Neural cell (in vitro differentiated cells): ENCODE results near the gene NFIB.

ENCODE experiments used
- EZH2 ChIP-seq: fragments of 200-600, 300-800 bp; shearing (Covaris generic), sonication (generic); IDR thresholded peaks from 2 replicates; pipeline ENCODE4 v1.6.1; 2014; ENCODE audit warnings: antibody characterized with exemption, low read length, borderline replicate concordance, mild to moderate bottlenecking; ENCODE audit not compliant: insufficient read depth, poor library complexity, severe bottlenecking
- RAD21 ChIP-seq: fragments of 450-650 bp; conservative IDR thresholded peaks from 2 replicates; pipeline ENCODE4 v1.6.1; 2014; ENCODE audit warnings: antibody characterized with exemption, mild to moderate bottlenecking, moderate library complexity
- TAF1 ChIP-seq: IDR thresholded peaks from 2 replicates; pipeline ENCODE4 v1.6.1; 2012; ENCODE audit warnings: low read depth
- TF ChIP-seq, protein P1 (sequence below): fragments of 450-650 bp; IDR thresholded peaks from 2 replicates; pipeline ENCODE4 v1.5.1; 2014; ENCODE audit warnings: antibody characterized with exemption, mild to moderate bottlenecking, moderate library complexity; ENCODE audit not compliant: poor library complexity, severe bottlenecking

DNA sequence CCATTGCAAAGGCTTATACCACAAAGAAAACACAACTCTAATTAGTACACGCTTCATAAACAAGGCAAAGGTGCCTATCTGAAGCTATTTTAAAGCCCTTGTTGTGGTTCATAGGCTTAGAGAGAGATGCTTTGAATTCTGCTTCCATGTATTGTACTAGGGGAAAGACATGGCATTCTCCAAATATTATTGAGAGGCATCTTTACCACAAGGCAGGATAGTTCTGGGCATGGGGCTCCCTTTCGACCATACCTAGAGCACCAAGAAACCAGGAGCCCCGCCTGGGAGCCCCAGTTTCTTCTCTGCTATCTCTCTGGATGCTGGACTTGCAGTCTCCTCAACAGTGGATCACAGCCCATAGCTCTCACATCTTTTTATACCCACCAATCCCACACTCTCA is 93.7 kb downstream of the NFIB start:
- TF ChIP-seq, protein P1, sequence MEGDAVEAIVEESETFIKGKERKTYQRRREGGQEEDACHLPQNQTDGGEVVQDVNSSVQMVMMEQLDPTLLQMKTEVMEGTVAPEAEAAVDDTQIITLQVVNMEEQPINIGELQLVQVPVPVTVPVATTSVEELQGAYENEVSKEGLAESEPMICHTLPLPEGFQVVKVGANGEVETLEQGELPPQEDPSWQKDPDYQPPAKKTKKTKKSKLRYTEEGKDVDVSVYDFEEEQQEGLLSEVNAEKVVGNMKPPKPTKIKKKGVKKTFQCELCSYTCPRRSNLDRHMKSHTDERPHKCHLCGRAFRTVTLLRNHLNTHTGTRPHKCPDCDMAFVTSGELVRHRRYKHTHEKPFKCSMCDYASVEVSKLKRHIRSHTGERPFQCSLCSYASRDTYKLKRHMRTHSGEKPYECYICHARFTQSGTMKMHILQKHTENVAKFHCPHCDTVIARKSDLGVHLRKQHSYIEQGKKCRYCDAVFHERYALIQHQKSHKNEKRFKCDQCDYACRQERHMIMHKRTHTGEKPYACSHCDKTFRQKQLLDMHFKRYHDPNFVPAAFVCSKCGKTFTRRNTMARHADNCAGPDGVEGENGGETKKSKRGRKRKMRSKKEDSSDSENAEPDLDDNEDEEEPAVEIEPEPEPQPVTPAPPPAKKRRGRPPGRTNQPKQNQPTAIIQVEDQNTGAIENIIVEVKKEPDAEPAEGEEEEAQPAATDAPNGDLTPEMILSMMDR = no peak
- TF ChIP-seq RAD21 (no peak), EZH2 (no peak), TAF1 (no peak)
